Mesenteric fat pad (tissue), 1 donor: ENCODE results near the gene C12orf60. TPM values are rescaled to one million over a fixed set of nuclear protein-coding genes. Genes with fewer than 3 reads are reported as not detected.

Experiments
- DNase-seq: peaks from one replicate; pipeline ENCODE4 v3.0.0-alpha.2; 2020; ENCODE audit warnings: low spot score
- total RNA-seq: library from RNA; stranded (reverse); fragmentation: NEBNext Ultra II Directional; extraction: Animal tissue kit (Norgen Biotek cat#: 25700); gene quantifications from one replicate; pipeline ENCODE4 v1.2.1, GENCODE V29; 2021
- donor health status: DM: yes; HTN: yes; CAD: no.

Gene C12orf60
- total RNA-seq, 1 donor from 2014 or later: 0.51 TPM

DNA sequence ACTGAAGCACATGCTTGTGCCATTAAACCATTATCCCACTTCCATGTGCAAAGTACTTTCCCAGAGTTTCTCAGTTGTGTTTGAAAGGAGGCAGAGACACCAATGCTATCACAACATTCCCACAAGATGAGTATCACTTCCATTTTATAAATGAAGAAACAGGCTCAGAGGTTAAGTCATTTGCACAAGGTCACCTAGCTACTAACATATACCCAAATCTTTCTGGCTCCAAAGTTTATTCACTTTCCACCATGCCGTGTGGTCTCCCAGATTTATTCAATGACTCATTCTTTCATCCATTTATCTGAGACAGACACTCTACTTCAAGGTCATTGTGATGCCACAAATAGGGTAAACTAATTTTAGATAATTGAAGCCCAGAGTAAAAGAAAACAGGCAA is 30.5 kb downstream of the C12orf60 start:
- DNase-seq: no peak

DNA sequence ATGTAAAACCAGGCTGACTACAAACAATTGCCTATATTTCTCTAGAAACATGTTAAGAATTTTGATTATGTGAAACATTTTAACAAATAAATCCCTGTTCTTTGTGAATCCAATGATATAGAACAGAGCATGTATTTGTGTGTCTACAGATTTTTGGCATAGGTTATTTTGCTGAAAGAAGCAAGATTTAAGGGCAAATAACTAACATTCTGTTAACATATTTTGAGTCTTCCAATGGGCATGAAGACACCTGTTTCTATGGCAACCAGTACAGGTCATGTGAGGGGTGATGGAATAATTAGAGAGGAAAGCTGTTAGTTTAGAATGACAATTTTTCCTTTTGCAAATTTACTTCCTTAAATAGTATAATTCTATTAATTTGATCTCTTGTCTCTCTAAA is 31.0 kb downstream of the C12orf60 start:
- DNase-seq: no peak

GRCh38 chr12:14836336-14837210 is 33.1 kb downstream of the C12orf60 start:
- DNase-seq: no peak

- DNase-seq: no peak
Observed at GRCh38 chr12:14839262-14839661, 35.8 kb downstream of the C12orf60 start.

DNA sequence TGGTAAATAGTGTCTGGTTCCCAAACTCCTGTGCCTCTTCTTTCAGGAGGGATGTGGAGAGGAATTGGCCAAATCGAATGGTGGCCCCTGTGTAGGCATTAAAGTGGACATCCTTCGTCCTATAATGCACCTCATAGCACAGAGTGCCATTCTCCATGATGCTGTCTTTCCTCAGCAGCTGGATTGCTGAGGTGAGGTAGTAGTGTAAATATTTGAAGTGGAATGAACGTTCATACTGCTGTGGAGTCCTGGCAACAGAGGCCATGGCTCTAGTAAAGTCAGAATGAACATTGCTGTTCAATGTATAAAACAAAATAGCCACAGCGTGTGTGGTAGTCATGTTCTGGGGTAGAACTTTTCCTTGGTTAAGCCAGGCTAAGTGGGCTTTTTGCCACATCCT is 37.1 kb downstream of the C12orf60 start:
- no peak for DNase-seq

GRCh38 chr12:14841761-14842160 is 38.3 kb downstream of the C12orf60 start:
- DNase-seq: no peak

GRCh38 chr12:14842315-14842714 is 38.8 kb downstream of the C12orf60 start:
- DNase-seq: no peak

DNA sequence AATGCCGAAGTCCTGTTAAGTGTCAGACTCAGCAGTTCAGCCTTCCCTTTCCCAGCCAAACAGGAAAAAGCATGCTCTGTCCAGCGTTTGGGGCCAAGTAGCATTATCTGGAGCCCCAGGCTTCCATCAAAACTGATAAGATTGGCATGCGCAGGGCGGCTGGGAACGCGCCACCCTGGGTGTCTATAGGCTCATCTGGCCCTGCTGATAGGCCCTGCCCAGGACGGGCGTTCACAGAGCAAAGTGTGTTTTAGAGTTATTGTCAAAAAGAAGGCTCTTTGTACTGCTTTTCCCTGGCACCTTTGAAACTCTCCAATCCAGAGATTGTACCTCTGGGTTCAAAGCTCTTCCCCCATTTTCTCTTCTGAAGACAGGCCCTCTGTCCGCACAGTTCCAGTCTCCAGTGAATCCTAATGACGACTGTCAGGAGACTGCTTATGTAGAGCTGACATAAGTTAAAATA is 40.0 kb downstream of the C12orf60 start, which contains the start of gene ART4:
TSS of gene ART4 (minus strand) at position 102 of the 463 bp plus-strand sequence. CDS start 413 bp downstream, outside the sequence.
- no peak for DNase-seq

GRCh38 chr12:14844401-14844800 is 40.9 kb downstream of the C12orf60 start:
- DNase-seq: no peak

DNA sequence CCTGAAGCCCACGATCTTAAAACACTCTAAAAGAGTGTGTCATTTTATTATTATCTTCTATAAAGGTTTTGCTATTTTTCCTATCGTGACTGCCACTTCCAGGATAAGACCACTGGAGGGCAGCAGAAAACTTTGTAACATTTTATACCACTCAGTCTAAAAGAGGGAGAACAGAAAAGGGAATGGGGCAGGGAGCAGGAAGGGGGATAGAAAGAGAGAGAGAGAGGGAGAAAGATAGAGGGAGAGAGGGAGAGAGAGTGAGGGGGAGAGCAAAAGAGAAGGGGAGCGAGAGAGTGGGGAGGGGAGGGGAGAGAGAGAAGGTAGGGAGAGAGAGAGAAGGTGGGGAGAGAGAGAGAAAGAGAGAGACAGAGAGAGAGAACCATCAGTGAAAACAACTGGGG is 41.9 kb downstream of the C12orf60 start:
- no peak for DNase-seq

- DNase-seq: no peak
Observed at GRCh38 chr12:14846042-14846587, 42.6 kb downstream of the C12orf60 start.

DNA sequence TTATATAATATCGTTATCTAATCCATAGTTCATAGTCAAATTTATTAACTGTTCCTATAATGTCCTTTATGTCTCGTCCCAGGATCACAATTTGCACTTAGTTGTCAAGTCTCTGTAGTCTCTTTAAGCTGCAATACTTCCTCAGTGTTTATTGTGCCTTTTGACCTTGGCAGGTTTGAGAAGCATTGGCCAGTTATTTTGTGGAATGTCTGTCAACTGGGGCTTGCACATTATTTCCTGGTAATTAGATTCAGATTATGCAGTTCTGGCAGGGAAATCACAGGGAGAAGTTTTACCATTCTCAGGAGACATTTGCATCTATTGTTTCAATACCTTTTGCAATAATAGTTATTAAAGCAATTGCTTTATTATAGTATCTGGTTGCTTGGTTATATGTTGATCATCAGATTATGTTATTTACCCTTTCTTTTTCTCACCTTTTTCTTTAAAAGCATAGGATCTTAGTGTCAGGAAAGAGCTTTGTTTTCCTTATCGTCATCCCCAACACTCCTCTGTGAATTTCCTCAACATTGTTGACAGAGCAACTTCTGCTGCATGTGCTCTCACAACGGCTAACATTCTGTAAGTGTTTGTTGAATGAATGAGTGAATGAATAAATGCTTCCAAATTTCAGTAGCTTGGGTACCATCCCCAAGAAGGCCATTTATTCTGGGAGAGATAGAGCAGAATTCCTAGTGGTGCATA is 43.6 kb downstream of the C12orf60 start:
- DNase-seq: no peak

GRCh38 chr12:14849661-14850060 is 46.2 kb downstream of the C12orf60 start:
- no peak for DNase-seq

GRCh38 chr12:14850929-14851663 is 47.6 kb downstream of the C12orf60 start:
- no peak for DNase-seq

DNA sequence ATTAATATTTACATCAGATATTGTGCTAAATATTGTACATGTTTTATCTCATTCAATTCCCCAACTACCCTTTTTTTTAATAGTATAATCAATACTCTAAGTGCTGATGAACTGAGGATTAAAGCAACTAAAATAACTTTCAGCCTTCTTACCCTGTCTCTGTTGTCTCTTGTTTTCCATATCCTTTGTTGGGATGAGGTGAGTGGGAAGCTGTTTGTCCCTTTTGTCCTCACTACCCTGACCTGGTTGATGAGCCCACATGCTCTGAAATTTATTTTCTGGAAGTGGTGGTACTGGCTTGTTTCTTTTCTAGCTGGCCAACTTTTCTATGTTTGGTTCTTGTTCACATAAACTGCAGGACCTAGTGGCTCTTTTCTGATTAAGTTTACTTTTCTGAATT is 49.4 kb downstream of the C12orf60 start:
- DNase-seq: no peak

DNA sequence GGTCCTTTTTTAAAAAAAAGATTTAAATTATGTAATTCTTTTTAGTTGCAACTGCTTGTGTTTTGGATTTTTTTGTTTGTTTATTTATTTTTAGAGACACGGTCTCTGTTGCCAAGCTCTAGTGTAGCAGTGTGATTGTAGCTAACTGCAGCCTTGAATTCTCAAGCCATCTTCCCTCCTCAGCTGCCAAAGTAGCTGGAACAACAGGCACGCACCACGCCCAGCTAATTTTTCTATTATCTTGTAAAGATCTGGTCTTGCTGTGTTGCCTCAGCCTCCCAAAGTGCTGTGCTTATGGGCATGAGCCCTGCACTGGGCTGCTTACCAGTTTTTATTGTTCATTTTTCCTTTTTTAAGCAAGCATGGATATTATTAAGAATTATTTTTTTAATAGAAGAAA is 50.5 kb downstream of the C12orf60 start:
- no peak for DNase-seq

- no peak for DNase-seq
Observed at GRCh38 chr12:14854586-14855183, 51.2 kb downstream of the C12orf60 start.

GRCh38 chr12:14858513-14858912 is 55.0 kb downstream of the C12orf60 start:
- no peak for DNase-seq

DNA sequence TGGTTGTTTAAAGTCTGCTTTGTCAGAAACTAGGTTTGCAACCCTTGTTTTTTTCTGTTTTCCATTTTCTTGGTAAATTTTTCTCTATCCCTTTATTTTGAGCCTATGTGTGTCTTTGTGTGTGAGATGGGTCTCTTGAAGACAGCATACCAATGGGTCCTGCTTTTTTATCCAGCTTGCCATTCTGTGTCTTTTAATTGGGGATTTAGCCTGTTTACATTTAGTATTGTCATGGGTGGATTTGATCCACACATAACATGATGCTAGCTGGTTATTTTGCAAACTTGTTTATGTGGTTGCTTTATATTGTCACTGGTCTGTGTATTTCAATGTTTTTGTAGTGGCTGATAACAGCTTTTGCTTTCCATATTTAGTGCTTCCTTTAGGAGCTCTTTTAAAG is 57.0 kb downstream of the C12orf60 start:
- DNase-seq: no peak

DNA sequence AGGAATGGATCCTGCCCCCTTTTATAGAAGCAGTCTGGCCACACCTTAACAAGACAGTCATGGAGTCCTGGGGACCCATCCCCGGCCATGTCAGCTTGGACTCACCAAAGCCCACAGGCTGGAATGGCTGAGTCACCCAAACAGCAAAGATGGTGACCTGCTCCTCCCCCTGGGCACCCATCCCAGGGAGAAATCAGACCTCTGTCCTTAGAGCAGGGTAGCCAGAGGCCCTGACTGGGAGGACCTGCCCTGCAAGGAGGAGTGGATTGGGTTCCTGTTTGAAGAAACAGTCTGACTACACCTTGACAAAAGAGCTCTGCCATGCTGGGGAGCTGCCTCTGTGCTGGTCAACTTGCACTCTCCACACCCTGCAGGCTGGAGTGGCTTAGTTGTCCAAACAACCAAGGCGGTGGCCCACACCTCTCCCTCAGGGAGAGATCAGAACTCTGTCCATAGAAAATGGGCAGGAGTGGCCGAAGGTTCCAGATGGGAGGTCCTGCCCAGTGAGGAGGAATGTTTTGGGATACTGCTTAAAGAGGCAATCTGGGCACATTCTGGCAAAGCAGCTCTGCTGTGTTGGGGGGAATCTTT is 65.5 kb downstream of the C12orf60 start:
- DNase-seq: no peak

- DNase-seq: no peak
Observed at GRCh38 chr12:14871247-14871646, 67.8 kb downstream of the C12orf60 start.
